Astrocyte of the cerebellum (primary cell): Measurements from ENCODE around the gene CMAS.
"Not testable (repeated sequence)": the region's sequence is repeated elsewhere in the genome, so short reads cannot be mapped to it uniquely, and the experiment has no call there.

Experiments
- DNase-seq: peaks from one replicate; pipeline ENCODE4 v3.0.0-alpha.2; 2011; ENCODE audit warnings: low read depth
- H3K4me3 ChIP-seq: 2 replicates; pipeline ENCODE4 v1.5.1; 2011; ENCODE audit warnings: mild to moderate bottlenecking, low read depth, low read length, moderate library complexity
- in situ Hi-C: cut with HindIII; loops from 2 replicates; pipeline ENCODE4 v1.10.0; 2017; ENCODE audit warnings: low sequenced_read_pairs
- TF ChIP-seq, protein P1 (sequence below): IDR thresholded peaks from 2 replicates; pipeline ENCODE4 v1.5.1; 2012; ENCODE audit warnings: low read length, low read depth, moderate library complexity, mild to moderate bottlenecking; ENCODE audit errors: missing control alignments

The CMAS gene

GRCh38 chr12:22046090-22046967 is at the start of gene CMAS:
TSS of gene CMAS (plus strand) at chr12:22046218. CDS start at chr12:22046304, 86 bp downstream.
- TF ChIP-seq, protein P1, sequence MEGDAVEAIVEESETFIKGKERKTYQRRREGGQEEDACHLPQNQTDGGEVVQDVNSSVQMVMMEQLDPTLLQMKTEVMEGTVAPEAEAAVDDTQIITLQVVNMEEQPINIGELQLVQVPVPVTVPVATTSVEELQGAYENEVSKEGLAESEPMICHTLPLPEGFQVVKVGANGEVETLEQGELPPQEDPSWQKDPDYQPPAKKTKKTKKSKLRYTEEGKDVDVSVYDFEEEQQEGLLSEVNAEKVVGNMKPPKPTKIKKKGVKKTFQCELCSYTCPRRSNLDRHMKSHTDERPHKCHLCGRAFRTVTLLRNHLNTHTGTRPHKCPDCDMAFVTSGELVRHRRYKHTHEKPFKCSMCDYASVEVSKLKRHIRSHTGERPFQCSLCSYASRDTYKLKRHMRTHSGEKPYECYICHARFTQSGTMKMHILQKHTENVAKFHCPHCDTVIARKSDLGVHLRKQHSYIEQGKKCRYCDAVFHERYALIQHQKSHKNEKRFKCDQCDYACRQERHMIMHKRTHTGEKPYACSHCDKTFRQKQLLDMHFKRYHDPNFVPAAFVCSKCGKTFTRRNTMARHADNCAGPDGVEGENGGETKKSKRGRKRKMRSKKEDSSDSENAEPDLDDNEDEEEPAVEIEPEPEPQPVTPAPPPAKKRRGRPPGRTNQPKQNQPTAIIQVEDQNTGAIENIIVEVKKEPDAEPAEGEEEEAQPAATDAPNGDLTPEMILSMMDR = no peak
- DNase-seq = peak; percentile 29
- in situ Hi-C loops = no loop called here
- H3K4me3 ChIP-seq = peak within 1 kb of the TSS; percentile 92

GRCh38 chr12:21998295-21998694 is 47.7 kb upstream of the CMAS start:
- no peak overlapping the region for H3K4me3 ChIP-seq
- TF ChIP-seq, protein P1 = no peak
- DNase-seq = no peak
- in situ Hi-C loops = no loop called here

DNA sequence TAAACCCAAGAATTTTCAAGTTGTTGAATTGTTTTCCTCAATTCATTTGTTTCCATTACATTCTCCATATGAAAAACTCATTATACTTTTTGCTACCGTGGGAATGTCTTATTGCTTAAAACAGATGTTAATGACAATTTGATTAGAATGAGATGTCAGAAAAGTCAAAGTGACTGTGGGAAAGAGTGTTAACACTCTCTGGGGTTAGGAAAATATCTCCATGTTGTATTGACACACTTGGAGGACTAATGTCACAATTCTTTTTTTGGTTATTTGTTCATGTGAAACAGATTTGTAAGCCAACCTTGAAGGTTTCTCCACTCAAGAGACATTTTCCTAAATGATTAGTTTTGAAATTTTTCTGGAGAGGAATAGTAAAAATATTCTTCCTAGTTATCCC is 47.2 kb upstream of the CMAS start:
- TF ChIP-seq, protein P1 = no peak
- no peak overlapping the region for H3K4me3 ChIP-seq
- DNase-seq = no peak
- in situ Hi-C loops = no loop called here

DNA sequence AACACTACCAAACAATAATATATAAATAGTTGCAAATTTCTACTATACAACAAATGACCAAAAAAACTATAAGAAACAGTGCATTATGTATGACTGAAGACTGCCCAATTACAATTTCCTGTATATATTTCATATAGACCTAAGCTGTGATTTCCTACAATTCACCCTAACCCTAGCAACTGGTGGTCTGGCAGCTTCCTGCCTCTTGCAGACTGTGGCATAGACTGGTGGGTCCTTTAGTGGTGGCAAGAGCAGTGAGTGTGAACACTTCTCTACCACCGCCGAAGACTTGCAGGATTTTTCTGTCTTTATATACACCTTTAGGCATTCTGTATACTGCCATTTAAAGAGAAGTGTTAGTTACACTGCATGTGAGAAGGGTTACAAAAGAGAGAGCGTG is 43.6 kb upstream of the CMAS start:
- no peak overlapping the region for H3K4me3 ChIP-seq
- DNase-seq = no peak
- in situ Hi-C loops = no loop called here
- TF ChIP-seq, protein P1 = no peak

DNA sequence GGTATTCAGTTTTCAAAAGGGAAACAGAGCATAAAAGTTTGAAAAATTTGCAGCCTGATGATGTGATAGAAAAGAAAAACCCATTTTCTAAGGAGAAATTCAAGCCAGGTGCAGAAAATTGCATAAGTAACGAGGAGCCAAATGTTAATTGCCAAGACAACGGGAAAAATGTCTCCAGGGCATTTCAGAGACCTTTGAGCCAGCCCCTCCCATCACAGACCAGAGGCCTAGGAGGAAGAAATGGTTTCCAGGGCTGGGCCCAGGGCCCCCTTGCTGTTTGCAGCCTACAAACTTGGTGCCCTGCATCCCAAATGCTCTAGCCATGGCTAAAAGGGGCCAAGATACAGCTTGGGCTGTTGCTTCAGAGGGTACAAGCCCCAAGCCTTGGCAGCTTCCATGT is 38.2 kb upstream of the CMAS start:
- in situ Hi-C loops, H3K4me3 ChIP-seq, DNase-seq: not testable (repeated sequence)

- in situ Hi-C loops = no loop called here
- no peak overlapping the region for H3K4me3 ChIP-seq
- TF ChIP-seq, protein P1 = no peak
- no peak for DNase-seq
These were observed 37.8 kb upstream of the CMAS start for GRCh38 chr12:22008196-22008595.

DNA sequence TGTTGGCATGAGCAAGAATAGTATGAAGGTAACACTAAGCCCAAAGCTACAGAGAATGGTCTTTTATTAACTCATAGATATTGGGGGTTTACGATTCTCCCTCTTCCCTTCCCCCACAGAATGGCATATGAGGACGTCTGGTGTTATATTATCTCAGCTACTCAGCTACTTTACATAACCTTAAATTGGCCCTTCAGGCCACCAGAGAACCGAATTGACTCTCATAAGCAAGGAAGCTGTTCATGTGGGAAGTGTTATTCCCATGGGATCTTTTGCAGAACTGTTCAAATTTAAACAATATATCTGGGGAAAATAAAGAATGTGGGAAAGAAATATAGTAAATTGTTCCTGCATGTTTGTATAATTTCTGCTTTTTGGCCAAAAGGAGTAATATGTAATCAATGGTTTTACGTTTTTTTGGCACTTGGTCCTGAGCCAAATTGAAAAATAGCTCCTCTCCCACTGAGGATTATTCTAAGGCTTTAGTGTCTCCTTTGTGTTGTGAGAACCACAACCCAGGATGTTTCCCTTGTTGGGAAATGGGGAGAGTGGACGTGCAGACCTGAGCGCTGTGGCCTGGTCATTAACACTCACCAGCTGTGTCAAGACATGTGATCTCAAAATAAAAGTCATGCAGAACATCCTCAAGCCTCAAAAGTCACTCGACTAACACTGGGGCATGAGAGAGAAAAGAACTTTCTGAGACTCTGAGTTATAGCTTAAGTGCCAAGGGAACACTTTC is 31.8 kb upstream of the CMAS start:
- TF ChIP-seq, protein P1 = no peak
- H3K4me3 ChIP-seq = no peak overlapping the region
- DNase-seq = no peak
- in situ Hi-C loops = no loop called here
